Natural killer cell (primary cell): ENCODE results near the gene H1-8. TPM values are rescaled to one million over a fixed set of nuclear protein-coding genes. Genes with fewer than 3 reads are reported as not detected.
A peak's percentile ranks its signal among the peaks of the same experiment; 100 is the strongest.

Source experiments
- ATAC-seq, 3 donors: fragments of 150-1000 bp in 2 of 3; fragments of 200-7000 bp in 1 of 3; cut with Tn5 transposase; 1 replicate in 1 of 3; 2 replicates in 2 of 3; pipeline ENCODE4 v1.10.0; 2021; ENCODE audit warnings: mild to moderate bottlenecking in 2 of 3, moderate library complexity in 2 of 3
- DNase-seq, 2 donors: peaks; one replicate each; pipeline versions ENCODE4 v3.0.0 to v3.0.0-alpha.2; 2013 to 2021; ENCODE audit warnings: mixed read lengths in 1 of 2
- H3K27ac ChIP-seq: one replicate; pipeline ENCODE4 v1.5.1; 2013; ENCODE audit warnings: mild to moderate bottlenecking, low read length
- H3K27me3 ChIP-seq: one replicate; pipeline ENCODE4 v1.6.1; 2013; ENCODE audit warnings: low read length; ENCODE audit not compliant: control insufficient read depth, insufficient read depth
- H3K36me3 ChIP-seq: one replicate; pipeline ENCODE4 v1.6.1; 2013; ENCODE audit warnings: low read length; ENCODE audit not compliant: control insufficient read depth, insufficient read depth
- H3K4me1 ChIP-seq: one replicate; pipeline ENCODE4 v1.6.1; 2013; ENCODE audit warnings: low read length; ENCODE audit not compliant: control insufficient read depth, insufficient read depth
- H3K4me3 ChIP-seq: one replicate; pipeline ENCODE4 v1.5.1; 2013; ENCODE audit warnings: low read length
- H3K9me3 ChIP-seq: one replicate; pipeline ENCODE4 v1.6.1; 2013; ENCODE audit warnings: low read length; ENCODE audit not compliant: control insufficient read depth, insufficient read depth
- H3K27ac Mint-ChIP-seq, 2 donors: one replicate each; pipeline ENCODE4 v1.8.0; 2022; ENCODE audit warnings: mild to moderate bottlenecking in 2 of 2, mixed read lengths in 2 of 2, moderate library complexity in 1 of 2
- H3K27me3 Mint-ChIP-seq, 2 donors: one replicate each; pipeline ENCODE4 v1.8.0; 2022; ENCODE audit warnings: low read depth in 2 of 2, mixed read lengths in 2 of 2
- H3K36me3 Mint-ChIP-seq: one replicate; pipeline ENCODE4 v1.8.0; 2022; ENCODE audit warnings: mixed read lengths
- H3K4me1 Mint-ChIP-seq, 2 donors: one replicate each; pipeline ENCODE4 v1.8.0; 2022; ENCODE audit warnings: mixed read lengths in 2 of 2
- H3K4me3 Mint-ChIP-seq: one replicate; pipeline ENCODE4 v1.8.0; 2022; ENCODE audit warnings: mild to moderate bottlenecking, moderate library complexity, mixed read lengths
- H3K9me3 Mint-ChIP-seq, 2 donors: one replicate each; pipeline ENCODE4 v1.8.0; 2022; ENCODE audit warnings: mixed read lengths in 2 of 2
- WGBS: methylation state at CpG from one replicate; pipeline ENCODE4 v1.1.7; 2013; ENCODE audit warnings: missing lambda C conversion rate; ENCODE audit not compliant: insufficient coverage; 5-methylcytosine and 5-hydroxymethylcytosine counted together
- intact Hi-C: fragments of 100-400 bp; cut with micrococcal nuclease; formaldehyde crosslinking; loops from one replicate; pipeline ENCODE4 v1.14.2; 2022
- total RNA-seq, 4 donors: library from RNA; stranded (reverse); fragments of 120-200 nt in 1 of 4; gene quantifications; one replicate each; pipeline versions ENCODE4 v1.2.3 to v1.2.4, GENCODE V29; 2013 to 2022
- TF ChIP-seq, protein P1 (sequence below): fragments of 200-600 bp; IDR thresholded peaks from one replicate; pipeline ENCODE4 v1.8.0; 2022; ENCODE audit warnings: antibody characterized with exemption

H1-8 gene
- total RNA-seq, 3 donors from 2014 or later (not counting 1 experiment from before 2014, with no cell fraction given), result not detected

- intact Hi-C loops, result no loop called here
- 77% methylated on average over 18 of the region's 18 CpGs for WGBS
- Histone ChIP-seq H3K4me1 (peaks cover 47% of the 10 kb centered on the region), H3K27me3 (no peaks in the 10 kb centered on the region), H3K4me3 (no peak overlapping the region), H3K36me3 (peaks cover 19% of the 10 kb centered on the region), H3K9me3 (no peaks in the 10 kb centered on the region), H3K27ac (no peak overlapping the region)
- H3K4me1 Mint-ChIP-seq, result peaks cover 21 to 39% of the 10 kb centered on the region in 2 donors
- H3K36me3 Mint-ChIP-seq, result no peaks in the 10 kb centered on the region
- peak overlapping the region in 1 of 2 donors; percentile 1 for H3K27ac Mint-ChIP-seq
- no peak for DNase-seq
- H3K9me3 Mint-ChIP-seq, result no peaks in the 10 kb centered on the region
- TF ChIP-seq, protein P1, sequence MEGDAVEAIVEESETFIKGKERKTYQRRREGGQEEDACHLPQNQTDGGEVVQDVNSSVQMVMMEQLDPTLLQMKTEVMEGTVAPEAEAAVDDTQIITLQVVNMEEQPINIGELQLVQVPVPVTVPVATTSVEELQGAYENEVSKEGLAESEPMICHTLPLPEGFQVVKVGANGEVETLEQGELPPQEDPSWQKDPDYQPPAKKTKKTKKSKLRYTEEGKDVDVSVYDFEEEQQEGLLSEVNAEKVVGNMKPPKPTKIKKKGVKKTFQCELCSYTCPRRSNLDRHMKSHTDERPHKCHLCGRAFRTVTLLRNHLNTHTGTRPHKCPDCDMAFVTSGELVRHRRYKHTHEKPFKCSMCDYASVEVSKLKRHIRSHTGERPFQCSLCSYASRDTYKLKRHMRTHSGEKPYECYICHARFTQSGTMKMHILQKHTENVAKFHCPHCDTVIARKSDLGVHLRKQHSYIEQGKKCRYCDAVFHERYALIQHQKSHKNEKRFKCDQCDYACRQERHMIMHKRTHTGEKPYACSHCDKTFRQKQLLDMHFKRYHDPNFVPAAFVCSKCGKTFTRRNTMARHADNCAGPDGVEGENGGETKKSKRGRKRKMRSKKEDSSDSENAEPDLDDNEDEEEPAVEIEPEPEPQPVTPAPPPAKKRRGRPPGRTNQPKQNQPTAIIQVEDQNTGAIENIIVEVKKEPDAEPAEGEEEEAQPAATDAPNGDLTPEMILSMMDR, result no peak
- H3K27me3 Mint-ChIP-seq, result peaks cover 0 to 3% of the 10 kb centered on the region in 2 donors
- ATAC-seq, result no peak
- H3K4me3 Mint-ChIP-seq, result no peak overlapping the region
Observed at GRCh38 chr3:129560911-129561594, 18.1 kb downstream of the H1-8 start.

- no peak overlapping the region for H3K4me3 ChIP-seq
- DNase-seq (no peak), ATAC-seq (no peak)
- WGBS, result 95% methylated on average over 16 of the region's 18 CpGs
- intact Hi-C loops, result no loop called here
- no peaks in the 10 kb centered on the region for H3K9me3 ChIP-seq
- Mint-ChIP-seq H3K36me3 (no peaks in the 10 kb centered on the region), H3K9me3 (no peaks in the 10 kb centered on the region), H3K4me1 (peaks cover 28 to 46% of the 10 kb centered on the region in 2 donors), H3K4me3 (no peak overlapping the region), H3K27ac (no peak overlapping the region), H3K27me3 (peaks cover 0 to 3% of the 10 kb centered on the region in 2 donors)
- H3K4me1 ChIP-seq, result peaks cover 47% of the 10 kb centered on the region
- TF ChIP-seq, protein P1, result no peak
- peaks cover 14% of the 10 kb centered on the region for H3K36me3 ChIP-seq
- no peaks in the 10 kb centered on the region for H3K27me3 ChIP-seq
- H3K27ac ChIP-seq, result no peak overlapping the region
Observed at GRCh38 chr3:129561619-129562248, 18.8 kb downstream of the H1-8 start.

- Histone ChIP-seq H3K27ac (no peak overlapping the region), H3K27me3 (no peaks in the 10 kb centered on the region), H3K4me3 (no peak overlapping the region), H3K4me1 (peaks cover 47% of the 10 kb centered on the region), H3K9me3 (no peaks in the 10 kb centered on the region), H3K36me3 (peaks cover 8% of the 10 kb centered on the region)
- Mint-ChIP-seq H3K27ac (no peak overlapping the region), H3K36me3 (no peaks in the 10 kb centered on the region), H3K27me3 (peaks cover 0 to 3% of the 10 kb centered on the region in 2 donors), H3K4me3 (no peak overlapping the region), H3K9me3 (no peaks in the 10 kb centered on the region), H3K4me1 (peaks cover 30 to 46% of the 10 kb centered on the region in 2 donors)
- TF ChIP-seq, protein P1, result no peak
- intact Hi-C loops, result no loop called here
- 98% methylated on average over 19 of the region's 19 CpGs for WGBS
- ATAC-seq (no peak), DNase-seq (no peak)
Observed at GRCh38 chr3:129562803-129563202, 19.8 kb downstream of the H1-8 start.
